Measurements from ENCODE around the gene MINK1.

DNA sequence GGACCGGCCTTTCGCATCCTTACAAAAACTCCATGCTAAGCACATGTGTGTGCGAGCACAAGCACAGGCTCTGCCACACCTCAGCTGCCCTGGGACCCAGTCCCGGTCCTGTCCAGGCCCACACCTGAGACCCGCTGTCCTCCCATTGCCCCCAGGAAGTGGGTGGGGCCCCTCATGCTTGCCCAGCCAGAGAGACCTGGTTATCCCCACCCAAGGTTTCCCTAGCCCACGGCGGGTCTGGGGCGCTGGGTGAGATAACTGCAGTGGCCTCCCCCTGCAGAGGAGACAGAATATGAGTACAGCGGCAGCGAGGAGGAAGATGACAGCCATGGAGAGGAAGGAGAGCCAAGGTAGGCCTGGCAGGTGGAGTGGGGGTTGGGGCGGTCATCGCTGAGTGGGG is 53.7 kb downstream of the MINK1 start:
- no peak for TF ChIP-seq BHLHE40 (IDR thresholded peaks at IDR 0.05; ENCODE audit: low read depth, low read length)
- TF ChIP-seq, protein P1, sequence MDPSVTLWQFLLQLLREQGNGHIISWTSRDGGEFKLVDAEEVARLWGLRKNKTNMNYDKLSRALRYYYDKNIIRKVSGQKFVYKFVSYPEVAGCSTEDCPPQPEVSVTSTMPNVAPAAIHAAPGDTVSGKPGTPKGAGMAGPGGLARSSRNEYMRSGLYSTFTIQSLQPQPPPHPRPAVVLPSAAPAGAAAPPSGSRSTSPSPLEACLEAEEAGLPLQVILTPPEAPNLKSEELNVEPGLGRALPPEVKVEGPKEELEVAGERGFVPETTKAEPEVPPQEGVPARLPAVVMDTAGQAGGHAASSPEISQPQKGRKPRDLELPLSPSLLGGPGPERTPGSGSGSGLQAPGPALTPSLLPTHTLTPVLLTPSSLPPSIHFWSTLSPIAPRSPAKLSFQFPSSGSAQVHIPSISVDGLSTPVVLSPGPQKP (IDR thresholded peaks at IDR 0.05; ENCODE audit: low read depth, low read length): no peak

Data from A549 (cell line).